Posterior vena cava (tissue), 2 donors: ENCODE results near the gene SHISA6. TPM values are rescaled to one million over a fixed set of nuclear protein-coding genes. Genes with fewer than 3 reads are reported as not detected.

Source experiments
- DNase-seq: peaks from one replicate; pipeline ENCODE4 v3.0.0-alpha.2; 2020; ENCODE audit warnings: low spot score
- intact Hi-C, 2 donors: fragments of 100-400 bp; cut with DNase I; formaldehyde crosslinking; loops; one replicate each; pipeline versions ENCODE4 v1.14.1 to v1.14.2; 2022 to 2023
- total RNA-seq, 2 donors: library from RNA; stranded (reverse); fragmentation: NEBNext Ultra II Directional; extraction: Animal tissue kit (Norgen Biotek cat#: 25700); gene quantifications; one replicate each; pipeline ENCODE4 v1.2.1, GENCODE V29; 2021
- donor health status: DM: yes; HTN: yes; CAD: no.
- donor health status: DM: yes; HTN: yes; CAD: no.

SHISA6 gene
- total RNA-seq, 2 donors from 2014 or later = 0.24 to 0.88 TPM

DNA sequence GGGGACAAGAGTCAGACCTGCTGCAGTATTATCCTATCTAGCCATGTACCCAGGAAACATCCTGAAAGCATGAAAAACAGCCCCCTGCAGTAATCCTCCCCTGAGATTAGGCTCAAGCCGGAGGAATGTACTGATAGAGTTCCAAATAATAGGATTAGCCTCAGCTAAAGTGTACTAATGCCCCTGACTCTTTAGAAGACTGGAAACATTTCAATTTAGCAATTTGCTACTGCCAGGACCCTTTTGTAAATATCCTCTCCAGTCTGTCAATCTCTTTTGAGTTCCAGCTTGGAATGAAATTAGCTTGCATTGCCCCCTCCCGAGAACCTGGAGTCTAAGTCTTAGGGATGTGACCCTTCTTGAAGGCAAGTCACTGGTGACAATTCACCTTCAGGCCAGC is 246.5 kb downstream of the SHISA6 start:
- intact Hi-C loops = no loop called here
- no peak for DNase-seq

DNA sequence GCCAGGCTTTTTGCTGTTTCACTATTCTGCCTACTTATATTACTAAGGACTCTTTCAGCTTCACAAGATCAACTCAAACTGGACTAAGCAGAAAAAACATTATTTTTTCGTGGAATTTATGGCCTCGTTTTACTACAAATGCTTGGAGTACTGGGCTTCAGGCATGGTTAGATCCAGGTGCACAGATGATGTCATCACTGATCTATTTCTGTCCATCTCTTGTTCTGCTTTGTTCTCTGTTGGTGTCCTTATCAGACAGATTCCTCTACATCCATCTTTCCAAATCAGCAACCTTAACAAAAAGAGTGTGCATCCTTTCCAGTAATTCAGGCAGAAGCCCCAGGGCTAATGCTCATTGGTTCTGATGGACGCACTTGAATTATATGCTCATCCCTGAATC is 247.4 kb downstream of the SHISA6 start:
- DNase-seq = no peak
- intact Hi-C loops = no loop called here

DNA sequence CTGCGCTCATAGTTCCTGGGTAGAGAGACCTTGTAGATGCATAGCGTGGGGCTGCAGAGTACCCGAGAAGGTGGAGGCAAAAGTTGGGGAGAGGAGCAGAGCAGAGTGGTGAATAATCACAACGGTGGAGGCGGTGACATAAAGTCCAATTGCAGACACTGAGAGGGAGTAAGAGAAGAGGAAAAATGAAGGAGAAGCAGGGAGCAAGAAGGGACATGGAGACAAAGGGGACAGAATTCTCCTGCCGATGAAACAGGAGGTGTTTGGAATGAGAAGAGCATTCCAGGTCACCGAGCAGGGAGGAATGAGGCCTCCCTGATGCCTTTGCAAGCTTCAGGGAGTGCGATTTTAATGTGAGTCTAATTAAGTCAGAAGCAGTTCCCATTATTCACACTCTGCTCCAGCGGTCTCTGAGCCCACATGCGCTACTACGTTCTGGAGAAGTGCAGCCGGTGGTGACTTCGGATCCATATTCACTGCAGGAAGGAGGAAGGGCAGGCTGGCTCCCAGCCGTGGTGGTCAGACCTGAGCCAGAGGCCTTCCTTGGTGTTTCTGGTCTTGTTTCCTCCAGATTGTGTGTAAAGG is 249.2 kb downstream of the SHISA6 start:
- no peak for DNase-seq
- intact Hi-C loops = no loop called here

DNA sequence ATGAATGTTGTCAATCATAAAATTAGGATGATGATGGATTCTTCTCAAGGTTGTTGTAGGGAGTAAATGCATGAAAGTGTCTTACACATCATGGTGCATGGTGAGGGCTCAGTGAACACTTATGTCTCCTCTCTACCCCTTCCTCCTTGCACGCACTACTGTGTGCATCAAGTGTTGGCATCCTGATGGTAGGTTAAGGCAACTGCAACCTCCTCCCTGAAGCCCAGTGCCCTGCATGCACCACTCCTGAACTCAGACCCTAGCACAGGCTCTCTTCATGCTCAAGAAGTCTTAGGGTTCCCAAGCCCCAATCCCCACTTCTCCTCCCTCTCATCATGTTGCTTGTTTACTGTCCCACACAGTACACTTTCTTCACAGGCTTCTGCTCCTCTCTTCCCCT is 251.5 kb downstream of the SHISA6 start:
- no peak for DNase-seq
- intact Hi-C loops = no loop called here

DNA sequence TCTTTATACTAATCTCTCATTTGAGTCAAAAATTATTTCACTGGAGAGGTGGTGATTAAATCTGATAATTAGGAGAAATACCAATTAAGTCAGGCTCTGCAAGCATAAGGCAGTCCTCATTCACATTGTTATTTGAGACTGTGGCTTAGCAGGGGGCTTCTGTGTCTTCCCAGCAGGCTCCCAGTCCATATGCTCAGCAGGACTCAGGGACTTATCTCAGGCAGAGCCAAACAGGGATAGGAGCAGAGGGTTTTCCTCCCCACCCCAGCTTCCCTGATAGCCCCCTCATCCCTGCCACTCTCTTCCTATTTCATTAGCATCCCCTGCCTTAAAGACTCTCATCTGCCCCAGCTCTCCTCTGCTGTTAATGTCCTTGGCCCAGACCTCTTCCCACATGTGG is 252.9 kb downstream of the SHISA6 start:
- DNase-seq = no peak
- intact Hi-C loops = no loop called here

DNA sequence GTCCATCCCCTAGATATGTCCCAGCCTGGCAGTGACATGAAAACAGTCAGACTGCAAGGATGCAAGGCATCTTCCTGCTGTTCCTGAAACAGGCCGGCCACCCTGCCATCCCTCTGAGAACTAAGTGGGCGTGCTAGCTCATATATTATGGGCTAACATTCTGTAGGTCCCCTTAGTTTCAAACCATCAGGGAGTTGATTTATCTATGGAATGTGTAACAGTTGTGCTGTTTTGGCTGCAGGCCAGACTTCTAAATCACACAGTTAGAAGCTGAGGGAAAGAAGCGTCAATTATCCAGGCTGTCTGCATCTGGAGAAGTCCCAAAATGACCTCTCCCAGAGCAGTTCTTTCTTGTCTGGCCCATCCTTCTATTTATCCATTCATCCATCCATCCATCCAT is 254.6 kb downstream of the SHISA6 start:
- intact Hi-C loops = no loop called here
- no peak for DNase-seq

DNA sequence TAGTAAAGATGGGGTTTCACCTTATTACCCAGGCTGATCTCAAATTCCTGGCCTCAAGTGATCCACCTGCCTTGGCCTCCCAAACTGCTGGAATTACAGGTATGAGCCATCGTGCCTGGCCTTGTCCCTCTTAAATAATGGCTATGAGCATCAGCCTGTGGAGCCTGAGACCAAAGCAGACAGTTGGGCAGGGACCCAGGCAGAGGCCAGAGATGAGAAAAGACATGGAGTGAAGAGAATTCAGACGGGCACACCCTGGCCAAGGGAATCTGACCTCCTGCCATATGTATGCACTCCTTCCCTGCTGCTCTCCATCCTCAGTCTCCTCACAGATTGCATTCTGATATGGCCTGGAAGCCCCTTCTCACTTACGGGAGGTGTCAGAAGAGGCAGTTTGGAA is 258.9 kb downstream of the SHISA6 start:
- DNase-seq = no peak
- intact Hi-C loops = no loop called here

DNA sequence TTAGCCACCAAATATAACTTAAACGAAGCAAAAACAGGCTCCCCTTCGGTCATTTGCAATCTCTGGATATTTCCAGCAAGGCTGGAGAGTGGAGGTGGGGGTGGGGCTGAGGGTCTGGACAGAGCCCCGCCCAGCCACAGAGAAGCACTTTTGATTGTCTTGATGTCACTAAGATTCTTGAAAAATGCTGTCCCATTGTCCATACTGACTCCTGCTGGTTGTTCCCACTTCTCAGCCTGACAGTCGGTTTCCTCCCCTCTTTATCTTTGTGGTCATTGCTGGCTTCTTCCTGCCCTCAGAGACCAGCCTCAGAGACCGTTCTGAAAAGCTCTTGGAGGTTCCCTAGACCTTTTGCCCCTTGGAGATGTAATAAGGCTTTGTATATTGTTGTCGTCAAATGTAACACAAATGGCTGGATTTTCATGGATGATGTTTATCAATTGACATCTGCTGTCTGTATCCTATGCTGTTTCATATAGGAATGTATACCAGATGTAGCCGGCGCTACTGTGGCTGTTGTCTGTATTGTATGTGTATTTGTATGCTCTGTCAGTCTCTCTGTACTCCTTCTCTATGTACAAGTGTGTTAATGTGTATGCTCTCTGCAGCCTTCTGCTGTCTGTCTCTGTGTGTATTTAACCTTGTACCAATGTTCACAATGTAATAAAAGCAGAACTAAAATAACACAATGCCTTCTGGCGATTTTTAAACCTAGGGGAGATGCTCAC is 262.5 kb downstream of the SHISA6 start:
- intact Hi-C loops = no loop called here
- no peak for DNase-seq

DNA sequence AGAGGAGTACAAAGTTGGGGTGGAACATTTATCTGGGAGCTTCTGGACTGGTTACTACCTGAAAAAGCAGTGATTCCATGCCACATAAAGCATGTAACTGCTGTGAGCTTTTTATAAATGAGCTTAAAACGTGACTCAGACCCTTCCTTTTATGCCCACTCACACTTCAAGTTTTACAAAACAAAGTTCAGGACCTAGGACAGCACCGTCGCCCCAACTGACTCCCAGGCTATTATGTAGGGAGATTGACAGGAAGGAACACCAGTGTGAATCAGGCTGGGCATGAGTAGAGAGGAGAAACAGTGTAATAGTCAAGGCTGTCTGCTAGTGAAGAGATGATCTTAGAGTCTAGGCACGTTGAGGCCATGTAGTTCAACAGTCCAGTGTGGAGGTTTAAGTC is 265.6 kb downstream of the SHISA6 start:
- intact Hi-C loops = no loop called here
- DNase-seq = no peak

DNA sequence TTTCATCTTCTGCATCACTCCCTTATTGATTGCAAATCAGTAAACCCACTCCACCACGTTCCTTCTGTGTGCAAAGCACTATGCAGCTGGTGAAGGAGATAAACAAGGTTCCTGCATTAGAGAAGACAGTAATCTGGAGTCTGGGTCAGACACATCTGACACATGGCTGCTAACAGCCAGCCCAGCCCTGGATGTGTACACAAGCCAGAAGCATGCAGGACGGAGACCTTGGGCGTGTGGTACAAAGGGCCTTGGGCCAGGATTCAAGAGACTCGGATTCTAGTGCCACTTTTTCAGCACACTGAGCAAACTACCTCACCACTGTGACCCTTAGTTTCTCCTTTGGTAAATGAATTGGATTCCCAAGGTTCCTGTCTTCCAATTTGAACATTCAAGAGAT is 270.7 kb downstream of the SHISA6 start:
- DNase-seq = no peak
- intact Hi-C loops = no loop called here

DNA sequence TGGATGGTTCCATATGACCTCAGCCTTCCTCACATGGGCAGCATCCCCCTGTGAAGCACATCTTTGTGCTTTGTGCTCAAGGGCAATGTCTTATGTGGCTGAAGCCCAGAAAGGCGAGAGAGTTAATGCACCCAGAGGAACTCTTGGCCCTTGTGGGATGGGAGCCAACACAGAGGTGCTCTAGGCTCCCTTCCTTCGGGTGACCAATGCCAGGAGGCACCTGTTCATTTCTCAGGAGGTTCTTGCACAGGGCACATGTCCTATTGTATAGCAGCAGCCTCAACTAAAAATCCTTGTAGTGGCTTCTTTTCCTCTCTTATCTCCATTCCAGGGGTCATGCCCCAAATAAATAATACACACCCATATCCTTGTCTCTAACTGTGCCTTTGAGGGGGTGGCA is 273.6 kb downstream of the SHISA6 start:
- intact Hi-C loops = no loop called here
- no peak for DNase-seq

DNA sequence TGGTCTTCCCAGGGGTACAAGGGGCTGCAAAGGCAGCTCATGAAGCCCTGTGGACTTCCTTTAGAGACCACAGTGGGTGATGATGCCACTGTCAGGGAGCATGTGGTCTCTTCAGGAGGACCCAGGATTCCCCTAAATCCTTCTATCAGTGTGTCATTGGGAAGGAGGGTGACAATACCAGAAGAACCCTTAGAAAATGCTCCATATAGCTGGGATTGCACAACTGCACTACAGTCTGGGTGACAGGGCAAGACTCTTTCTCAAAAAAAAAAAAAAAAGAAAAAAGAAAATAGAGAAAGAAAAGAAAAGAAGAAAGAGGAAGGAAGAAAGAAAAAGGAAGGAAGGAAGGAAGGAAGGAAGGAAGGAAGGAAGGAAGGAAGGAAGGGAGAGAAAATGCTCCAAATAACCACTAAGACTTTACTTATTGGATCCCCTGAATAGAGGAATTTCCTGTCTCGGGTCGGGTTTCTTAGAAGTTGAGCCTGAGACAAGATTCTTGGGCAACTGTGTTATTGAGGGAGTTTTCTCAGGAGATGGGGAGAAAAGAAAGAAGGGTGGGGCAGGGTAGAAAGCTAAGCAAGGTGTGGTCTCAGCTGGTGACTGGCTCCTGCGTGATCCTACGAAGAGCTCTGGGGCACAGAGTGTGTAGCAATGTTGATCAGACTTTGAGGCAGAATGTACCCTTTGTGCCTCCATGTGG is 274.1 kb downstream of the SHISA6 start:
- intact Hi-C loops = no loop called here
- no peak for DNase-seq

DNA sequence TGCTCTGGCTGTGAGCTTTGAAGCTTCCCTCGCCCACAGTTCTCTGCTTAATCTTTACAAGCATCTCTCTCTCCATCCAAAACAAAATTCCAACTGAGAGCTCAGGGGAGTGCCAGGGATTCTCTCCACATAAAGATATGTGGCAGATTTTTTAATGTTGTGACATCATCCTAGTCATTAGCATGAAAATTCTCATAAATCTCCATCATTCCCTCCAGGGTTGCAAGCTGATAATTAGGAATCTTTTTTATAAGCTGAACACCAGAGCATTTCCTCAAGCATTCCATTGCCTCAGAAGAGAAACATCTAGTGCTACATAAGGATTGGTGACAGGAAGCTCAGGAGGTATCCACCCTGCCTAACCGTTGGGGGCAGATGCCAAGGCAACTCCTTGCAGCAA is 274.9 kb downstream of the SHISA6 start:
- intact Hi-C loops = loop anchor here in 1 of 2 donors (1.0 kb wide), 1 partner anchor 15 kb away; no protein-coding TSS in a partner anchor

DNA sequence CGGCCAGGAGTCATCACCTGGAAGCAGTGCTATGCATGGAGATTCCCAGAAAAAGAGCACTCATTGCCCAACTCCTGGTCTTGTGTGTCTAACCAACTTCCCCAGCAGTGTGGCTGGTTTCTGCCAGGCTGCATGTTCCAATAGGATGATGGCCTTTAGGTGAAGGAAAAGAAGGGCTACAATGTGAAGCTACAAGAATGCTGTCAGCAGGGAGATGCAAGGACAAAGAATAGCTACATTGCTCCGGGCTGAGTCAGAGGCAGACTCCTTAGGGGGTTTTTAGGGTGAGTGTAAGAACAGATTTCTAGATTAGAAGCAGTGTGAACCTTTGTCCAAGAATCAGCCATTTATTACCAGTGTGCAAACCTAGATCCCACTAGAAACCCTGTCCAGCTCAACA is 294.2 kb downstream of the SHISA6 start:
- intact Hi-C loops = no loop called here
- no peak for DNase-seq

More for the DNA sequence above, 274.9 kb downstream of the SHISA6 start:
- no peak for DNase-seq

DNA sequence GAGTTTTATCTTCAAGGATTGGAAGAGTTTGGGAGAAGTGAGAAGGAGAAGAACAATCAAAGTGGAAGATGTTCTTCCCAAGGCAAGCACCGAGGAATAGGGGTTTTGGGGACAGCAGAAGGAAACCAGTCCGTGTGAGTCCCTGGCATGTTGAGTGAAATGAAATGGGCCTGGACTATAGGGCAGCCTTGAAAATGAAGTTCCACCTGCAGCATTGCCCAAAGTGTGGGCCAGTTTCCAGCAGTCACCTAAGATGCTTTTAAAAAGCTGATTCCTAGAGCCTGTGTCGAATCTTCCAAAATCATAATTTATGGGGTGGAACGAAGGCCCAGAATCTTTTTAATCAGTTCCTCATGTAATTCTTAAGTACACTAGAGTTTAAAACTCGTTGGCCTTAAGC is 297.4 kb downstream of the SHISA6 start:
- DNase-seq = no peak
- intact Hi-C loops = no loop called here

DNA sequence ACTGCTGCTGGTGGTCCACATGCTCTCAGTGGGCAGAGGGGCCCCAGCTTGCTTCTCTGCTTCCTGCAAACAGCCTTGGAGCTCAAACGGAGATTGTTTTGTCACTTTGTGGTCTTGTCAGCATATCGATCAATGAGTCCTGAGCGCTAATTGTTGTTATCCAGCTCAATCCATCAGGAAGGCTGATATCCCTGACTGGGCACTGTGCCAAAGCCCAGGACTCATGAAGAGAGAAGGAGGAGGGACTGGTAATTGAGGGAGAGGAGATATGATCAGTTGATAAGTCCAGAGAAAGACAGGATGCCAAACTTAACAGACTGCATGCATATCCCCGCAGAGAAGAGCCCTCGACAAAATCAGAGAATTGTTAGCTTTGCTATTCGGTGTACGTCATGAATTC is 298.6 kb downstream of the SHISA6 start:
- intact Hi-C loops = no loop called here
- DNase-seq = no peak

DNA sequence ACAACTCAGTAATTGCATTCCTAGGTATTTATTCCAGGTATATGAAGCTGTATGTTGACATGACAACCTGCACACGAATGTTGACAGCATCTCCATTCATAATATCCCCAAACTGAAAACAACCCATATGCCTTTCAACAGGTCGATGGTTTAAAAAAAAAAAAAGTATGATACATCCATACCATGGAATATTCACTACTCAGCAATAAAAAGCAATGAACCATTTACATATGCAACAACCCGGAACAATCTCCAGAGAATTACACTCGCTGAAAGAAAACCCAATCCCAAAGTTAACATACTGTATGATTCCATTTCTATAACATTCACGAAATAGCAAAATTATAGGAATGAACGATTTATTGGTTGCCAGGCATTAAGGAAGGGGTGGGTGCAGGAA is 304.0 kb downstream of the SHISA6 start:
- intact Hi-C loops = no loop called here
- no peak for DNase-seq

DNA sequence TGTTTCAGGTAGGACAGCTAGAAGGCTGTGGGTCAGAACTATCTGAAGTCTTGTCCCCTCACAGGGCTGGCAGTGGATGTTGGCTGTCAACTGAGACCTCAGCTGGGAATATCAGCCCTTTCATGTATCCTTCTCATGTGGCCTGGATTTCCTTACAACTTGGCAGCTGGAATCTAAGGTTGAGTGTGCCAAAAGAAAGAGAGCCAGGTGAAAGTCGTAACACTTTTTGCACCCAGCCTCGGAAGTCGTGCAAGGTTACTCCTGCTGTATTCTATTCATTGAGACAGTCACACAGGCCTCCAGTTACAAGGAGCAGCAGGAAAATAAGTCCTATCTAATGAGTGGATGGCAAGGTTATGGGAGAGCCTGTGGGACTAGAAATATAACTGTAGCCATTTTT is 304.7 kb downstream of the SHISA6 start:
- DNase-seq = no peak
- intact Hi-C loops = no loop called here

DNA sequence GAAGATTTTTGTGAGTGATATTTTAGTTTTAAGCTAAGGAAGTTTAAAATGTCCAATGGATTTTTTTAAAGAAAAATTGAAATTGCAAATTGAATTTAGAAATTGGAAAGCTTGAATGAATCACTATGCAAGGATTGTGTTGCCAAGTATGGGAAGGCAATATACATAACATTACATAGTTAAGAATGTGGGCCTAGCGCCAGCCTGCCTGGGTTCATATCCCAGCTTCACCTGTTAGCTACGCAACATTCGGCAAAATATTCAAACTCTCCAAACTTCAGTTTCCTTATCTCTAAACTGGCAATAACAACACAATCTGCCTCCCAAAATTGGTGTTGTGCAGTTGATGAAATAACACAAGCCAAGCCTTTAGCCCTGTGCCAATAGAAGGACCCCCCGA is 306.8 kb downstream of the SHISA6 start:
- intact Hi-C loops = no loop called here
- no peak for DNase-seq

DNA sequence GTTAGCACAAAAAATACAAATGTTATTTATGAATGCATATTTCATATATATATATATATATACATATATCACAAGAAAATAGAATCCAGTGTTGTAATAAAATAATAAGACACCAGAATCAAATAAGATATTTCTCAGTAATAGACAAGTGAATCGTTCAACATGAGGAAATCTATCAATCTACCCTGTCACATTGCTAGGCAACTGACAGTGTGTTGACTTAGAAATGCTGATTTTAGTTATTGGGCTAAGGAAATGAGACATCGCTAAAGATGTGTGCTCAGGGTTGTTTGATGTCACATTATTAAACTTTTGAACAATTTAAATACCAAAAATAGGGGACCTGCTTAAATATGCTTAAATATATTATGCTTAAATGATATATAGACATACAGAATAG is 307.4 kb downstream of the SHISA6 start:
- DNase-seq = no peak
- intact Hi-C loops = no loop called here

DNA sequence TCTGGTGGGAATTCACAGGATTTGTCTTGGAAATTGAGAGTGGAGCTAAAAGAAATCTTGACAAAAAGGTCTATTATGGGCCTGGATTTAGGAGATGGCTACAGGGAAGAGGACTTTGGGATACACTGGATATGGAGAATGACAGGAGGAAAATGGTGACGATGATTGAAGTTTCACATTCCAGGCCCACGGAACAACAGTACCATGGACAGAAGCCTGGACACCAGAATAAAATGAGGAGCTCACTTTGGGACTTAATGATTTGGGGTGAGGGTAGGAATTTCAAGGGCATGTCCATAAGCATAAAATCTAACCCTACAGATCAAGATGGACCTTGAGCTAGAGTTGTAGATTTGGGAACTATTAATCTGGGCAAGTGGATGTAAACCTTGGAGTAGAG is 309.4 kb downstream of the SHISA6 start:
- no peak for DNase-seq
- intact Hi-C loops = loop anchor here in 1 of 2 donors (10.0 kb wide), 1 partner anchor 74 kb away; no protein-coding TSS in a partner anchor
